Hepatocyte (in vitro differentiated cells): Measurements from ENCODE around the gene MDM4.

ENCODE experiments used
- CTCF ChIP-seq: fragments of 200-600 bp; sonication (generic); IDR thresholded peaks from 2 replicates; pipeline ENCODE4 v1.5.1; 2016; ENCODE audit warnings: antibody characterized with exemption, mild to moderate bottlenecking; ENCODE audit not compliant: poor library complexity
- EZH2 ChIP-seq: fragments of 200-600 bp; sonication (generic); IDR thresholded peaks from 2 replicates; pipeline ENCODE4 v1.6.1; 2016; ENCODE audit warnings: antibody characterized with exemption, mild to moderate bottlenecking, borderline replicate concordance
- EZH2phosphoT487 ChIP-seq: fragments of 200-600 bp; sonication (generic); IDR thresholded peaks from one replicate; pipeline ENCODE4 v1.6.1; 2018; ENCODE audit warnings: antibody characterized with exemption, mild to moderate bottlenecking, low read depth, moderate library complexity; ENCODE audit not compliant: unreplicated experiment, severe bottlenecking

DNA sequence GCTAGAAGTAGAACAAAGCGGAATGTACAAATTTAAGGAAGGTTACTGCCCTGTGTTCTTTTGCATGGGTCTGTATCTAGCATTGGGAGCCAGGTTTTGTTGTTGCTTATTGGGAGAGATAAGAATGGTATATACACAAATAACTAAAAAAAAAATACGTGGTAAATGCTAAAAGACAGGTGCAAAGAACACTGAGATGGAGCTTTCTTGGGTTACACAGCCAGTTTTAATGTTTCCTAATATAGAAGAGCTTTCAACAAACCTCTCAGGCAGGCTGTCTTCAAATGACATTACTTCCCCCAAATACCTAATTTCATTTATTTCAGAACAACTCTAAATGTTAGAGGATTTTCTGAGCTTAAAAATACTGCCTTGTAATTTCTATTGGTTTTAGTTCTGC lies 1.4 kb upstream of the MDM4 start:
- TF ChIP-seq CTCF (no peak), EZH2 (no peak), EZH2phosphoT487 (no peak)
